DMS114 treated with DMSO at 0.1 percent for 48 hours (cell line): Measurements from ENCODE around the gene CA10.

Experiments used
- DNase-seq: peaks from one replicate; lab custom pipeline; 2025; ENCODE audit not compliant: unreplicated experiment; lab: John Stamatoyannopoulos, UW

The CA10 gene

DNA sequence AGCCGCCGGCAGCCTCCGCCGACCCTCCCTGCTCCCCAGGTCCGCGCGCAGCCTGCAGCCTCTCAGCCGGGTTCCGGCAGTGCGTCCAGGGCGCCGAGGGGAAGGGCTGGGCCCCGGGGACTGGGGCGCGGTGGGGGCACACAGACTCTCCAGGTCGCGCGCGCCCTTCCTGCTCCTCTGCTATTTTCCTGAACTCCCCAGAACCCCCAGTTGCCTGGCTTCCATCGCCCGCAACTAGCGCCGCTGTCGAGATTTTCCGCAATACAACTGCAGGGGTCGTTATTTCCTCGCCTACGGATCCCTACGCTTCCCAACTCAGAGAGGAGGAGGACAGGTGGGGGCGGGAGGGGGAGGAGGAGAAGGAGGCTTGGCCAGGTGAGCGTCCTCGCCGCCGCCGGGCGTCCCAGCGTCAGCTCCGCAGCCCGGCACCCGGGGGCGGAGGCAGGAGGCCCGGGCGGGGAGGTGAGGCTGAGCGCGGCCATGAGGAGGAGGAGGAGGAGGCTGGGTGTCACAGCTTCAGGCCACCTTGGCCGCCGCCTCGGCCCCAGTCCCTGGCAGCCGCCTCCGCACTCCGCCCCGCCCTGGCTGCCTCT, at the start of gene CA10:
CA10 (minus strand) TSS at position 265 of the 593 bp plus-strand sequence.
- DNase-seq = no peak

DNA sequence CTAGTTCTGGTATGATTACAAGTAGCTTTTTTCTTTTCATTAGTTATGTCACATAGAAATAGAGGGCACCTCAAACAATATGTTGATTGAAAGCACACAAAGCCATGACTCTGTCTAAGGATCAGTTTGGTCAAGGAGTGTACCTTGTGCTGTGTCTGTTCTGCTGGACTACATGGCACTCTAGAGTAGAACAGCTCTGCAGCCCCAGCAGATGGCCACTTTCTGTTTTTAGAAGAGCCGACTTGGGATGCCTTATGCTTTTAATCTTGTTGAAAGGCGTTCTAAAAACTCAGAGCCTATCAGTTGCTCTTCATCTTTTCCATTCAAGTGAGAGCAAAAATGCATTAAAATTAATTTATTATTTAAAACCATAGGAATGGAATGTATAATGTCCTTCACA, 49.3 kb upstream of the CA10 start:
- DNase-seq = no peak

DNA sequence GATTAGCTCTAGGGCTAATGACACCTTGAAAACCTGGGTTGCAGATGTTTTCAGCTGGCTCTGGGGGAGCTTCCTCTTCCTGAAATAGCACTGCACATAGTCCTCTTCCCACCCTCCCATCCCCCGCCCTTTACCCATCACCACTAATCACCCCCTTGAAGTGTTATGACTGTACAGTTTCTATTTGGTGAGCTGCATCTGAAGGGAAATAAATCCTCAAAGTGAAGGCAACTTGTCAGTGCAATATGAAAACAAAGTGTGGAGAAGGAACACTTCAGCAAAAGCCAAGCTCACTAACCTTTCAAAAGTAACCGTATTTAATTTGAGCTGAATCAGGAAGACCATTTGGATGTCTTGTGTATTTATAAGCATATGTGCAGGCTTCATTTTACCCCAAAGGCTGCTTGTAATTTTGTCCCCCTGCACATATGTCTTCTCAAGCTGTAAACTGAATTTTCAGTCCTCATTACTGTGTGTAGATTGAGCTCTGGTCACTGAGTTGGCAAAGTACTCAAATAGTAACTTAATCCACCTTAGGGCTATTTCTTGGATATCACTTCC, 44.1 kb upstream of the CA10 start:
- no peak for DNase-seq

DNA sequence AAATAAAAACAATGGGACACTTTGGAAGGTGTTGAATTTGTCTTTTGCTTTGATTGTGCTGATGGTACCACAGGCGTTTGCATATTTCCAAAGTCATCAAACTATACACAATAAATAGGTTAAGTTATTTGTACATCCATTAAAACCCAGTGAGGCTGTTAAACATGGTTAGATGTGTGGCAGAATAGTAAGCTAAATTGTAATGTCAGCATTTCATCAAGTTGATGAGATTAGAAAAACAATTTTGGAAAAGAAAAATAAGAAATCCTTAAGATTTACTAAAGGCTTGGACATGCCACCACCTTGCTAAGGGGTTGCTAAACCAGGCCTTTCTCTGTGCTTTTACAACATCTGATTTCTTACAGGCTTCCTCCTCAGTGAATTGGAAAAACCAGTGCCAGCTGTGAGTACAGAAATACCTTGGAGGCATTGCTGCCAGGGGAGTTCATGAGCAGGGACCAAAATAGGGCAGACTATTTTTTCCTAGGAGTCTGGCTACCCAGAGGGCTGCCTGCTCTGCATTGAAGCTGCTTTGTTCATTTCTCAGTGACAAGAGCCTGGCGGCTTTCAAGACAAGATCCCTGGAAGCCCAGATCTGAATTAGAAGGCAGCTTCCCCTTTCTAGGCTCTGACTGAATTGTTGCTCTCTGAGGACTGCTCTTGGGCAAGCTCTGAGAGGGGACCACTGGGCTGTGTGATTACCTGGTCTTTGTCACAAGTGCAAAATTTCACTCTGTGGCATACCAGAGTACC, 43.4 kb upstream of the CA10 start:
- DNase-seq = no peak

DNA sequence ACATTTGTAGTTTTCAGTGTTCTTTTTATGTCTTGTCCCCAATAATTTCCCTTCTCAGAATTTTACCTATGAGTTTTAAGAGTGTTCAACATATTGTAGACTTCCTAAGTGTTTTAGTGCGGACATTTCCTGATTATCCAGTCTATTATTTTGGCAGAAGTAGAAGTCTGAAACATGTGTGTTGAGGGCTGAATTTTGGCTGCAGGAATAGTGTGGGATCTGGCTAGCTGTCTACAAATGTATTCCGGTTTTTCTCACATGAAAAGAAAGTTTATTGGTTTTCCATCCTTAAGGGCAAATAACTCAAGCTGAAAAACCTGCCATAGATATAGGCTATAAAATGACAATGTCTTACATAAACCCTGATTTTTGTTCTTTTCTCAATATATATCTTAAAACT, 33.0 kb upstream of the CA10 start:
- DNase-seq = no peak

DNA sequence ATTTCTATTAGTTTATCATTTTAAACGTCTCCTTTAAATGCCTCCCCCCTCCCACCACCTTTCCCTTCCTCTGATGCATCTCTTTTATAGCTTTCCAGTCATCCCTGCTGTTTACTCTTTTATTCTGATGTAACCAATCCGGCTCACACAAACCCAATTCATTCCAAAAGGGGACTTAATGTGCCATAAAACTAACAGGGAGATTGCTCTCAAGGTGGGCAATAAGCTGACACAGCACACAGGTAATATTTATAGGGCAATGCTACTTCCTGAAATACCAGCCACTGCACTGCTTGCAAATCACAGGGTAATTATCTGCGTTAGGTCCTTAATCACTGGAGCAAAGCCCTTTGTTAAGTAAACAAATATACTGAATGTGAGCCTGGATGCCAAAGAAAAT, 23.3 kb upstream of the CA10 start:
- DNase-seq = no peak

DNA sequence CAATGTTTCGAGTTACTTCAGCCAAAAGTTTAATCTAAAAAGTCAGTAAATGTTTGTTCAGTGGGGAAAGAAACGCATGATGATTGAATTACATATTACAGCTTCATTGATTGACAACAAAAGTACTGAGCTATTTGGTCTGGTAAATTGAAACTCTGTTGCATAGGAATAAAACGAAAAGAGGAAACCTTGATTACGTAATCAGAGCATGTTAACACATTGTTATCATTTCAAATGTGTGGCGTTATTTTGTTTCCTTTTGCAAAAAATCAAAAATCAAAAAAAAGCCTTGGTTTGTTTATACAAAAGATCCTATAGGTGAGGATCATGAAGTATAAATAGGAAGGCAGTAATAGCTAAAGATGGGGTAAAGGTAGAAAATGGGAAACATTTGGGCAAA, 19.5 kb upstream of the CA10 start:
- no peak for DNase-seq

DNA sequence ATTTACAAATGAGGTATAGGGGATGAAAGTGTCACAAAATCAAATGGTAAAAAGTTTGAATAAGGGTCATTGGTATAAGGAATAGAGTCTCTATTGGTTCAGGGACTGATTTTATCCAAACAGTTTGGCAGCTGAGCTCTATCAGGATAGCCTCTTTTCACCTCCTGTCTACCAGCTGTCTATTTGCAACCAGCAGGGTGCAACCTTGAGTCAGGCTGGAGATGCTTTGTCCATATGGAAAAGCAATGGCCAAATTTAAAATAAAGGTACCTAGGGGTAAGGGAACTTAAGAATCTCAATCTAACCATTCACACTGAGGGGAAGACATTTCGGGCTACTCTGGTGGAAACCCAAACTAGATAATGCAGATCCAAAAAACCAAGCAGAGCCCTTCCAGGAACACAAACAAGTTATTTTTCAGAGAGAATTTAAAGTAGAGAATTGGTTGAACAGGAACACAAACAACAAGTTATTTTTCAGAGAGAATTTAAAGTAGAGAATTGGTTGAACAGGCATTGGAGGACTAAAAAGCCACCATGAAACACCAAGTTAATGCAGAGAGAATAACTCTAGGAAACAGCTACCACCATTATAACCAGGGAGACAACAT, 12.6 kb upstream of the CA10 start:
- no peak for DNase-seq

DNA sequence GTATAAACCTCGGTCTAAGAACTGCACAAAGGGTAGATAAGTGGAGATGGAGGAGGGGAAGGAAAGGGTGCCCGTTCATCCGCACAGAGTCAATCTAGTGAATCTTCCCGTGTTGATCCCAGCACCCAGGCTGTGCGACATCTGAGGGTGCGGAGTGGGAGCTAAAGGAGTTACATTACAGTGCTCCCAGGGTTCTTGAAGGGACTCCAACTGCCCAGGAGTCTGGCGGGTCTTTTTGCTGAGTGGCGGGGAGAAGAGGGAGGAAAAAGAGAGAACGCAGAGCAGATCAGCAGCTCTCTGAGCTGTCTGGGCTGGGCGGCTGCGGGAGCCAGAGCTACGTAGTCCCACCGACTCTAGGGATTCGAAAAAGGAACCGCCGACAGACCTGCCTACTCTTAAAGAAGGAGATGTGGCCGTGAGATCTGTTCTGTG, 1.6 kb upstream of the CA10 start:
- DNase-seq = no peak

DNA sequence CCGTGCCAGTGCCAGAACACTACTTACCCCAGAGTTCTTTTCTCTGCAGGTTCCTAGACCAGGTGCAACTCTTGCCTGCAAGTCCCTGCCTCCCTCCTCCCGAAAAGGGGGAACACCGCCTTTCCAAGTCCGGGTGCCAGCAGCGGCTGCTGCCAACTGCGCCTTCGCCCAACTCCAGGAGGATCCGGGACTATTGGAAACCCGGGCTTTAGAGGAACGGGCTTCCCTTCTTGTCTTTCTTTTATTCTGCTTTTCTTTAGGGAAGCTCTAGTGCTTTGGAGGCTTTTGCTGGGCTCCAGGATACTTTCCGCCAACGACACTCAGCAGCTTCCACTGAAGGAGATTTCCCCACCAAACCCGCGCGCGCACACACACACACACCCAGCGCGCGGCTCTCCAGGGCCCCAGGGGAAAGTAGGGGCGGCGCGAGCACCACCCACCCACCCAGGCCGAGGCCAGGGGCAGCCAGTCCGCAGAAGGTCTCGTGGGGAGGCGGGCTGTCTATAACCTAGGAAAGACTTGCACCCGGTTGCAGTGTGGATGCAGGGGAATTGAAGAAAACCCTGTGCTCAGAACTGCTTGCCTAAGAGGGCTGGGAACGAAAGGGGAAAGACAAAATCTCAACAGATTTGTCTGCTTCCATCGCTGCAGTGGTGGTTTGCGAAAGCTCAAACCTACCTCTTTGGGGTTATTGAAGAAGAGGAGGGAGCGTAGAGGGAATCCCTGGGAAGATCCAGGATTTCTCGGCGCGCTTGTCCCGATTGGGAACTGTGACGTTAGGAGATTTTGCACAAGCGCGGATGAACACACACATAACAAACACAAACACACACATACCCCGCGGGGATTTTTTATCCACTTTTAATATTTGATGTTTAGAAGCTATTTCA, 977 bp upstream of the CA10 start:
- no peak for DNase-seq

DNA sequence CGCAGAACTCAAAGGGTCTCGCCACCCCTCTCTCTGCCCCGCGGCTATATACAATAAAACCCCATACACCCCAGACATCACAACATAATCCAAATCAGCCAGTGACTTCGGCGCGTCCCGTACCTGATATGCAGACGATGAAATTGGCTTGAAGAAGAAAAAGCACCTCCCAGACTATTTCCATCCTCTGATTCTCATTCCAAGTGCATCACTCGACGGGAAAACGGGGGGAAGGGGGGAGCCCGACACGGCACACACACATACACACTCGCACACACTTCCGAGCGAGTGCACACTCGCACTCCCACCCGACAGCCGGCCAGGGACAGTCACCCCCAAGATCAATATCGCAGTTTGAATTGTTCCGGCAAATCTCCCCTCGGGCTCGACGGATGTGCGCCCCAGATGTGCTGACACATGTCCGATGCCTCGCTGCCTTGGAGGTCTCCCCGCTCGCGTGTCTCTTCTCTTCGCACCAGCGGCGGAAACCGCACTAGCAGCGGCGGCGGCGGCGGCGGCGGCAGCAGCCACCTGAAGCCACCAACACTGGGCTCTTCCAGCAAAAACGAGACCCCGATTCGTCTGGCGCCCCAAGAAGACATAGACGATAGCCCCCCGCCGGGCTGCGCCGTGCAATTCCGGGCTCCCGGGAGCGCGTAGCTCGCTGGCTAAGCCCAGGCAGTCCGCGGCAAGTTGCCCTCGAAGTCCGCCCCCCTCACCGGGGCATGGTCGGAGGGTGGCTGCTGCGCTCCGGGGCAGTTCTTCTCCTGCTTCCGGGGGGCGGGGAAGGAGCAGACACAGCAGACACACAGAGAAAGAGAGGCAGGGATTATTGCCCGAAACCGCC, 688 bp downstream of the CA10 start:
- no peak for DNase-seq

DNA sequence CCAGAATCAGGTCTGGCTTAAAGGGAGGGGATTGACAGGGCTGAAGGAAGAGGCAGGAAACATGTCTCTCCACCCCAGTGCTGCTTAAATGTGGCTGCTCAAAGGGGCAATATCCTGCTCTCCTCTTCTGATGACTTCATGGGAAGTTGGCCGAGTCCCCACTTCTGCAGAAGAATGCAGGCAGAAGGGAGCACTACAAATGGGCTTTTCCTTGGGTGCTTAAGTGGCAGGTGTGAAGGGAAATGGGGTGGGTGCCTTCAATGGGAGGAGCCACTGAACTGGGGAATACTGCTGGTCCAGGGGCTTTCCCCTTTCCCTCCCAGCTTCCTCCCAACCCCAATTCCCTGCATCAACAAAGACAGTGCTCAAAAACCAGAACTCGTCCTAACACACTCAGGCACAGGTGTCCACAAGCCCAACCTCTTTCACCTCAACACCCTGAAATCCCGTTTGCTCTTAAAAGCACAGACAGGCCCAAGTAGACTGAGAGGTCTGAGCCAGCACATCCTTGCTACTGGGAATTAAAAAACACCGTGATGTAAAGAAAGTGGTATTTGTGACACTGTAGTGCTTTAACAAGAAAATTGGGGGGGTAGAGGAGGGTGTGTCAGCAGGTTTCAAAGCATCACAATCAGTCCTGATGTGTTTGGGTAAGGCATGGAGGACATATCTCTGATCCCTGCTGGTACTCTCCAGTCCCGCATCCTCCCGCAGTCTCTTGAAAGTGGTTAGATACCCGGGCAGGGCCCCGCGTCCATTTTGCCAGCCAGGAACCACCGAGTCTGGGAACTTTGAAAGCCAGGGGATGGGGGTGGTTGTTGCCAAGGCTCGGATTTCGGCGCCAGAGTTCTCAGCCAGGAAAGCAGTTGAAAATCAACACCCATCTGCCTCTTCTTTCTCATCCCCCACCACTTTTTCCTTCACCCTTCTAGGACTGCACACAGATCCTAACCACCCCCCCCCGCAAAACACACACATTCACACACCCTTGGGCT, 1.6 kb downstream of the CA10 start:
- no peak for DNase-seq

DNA sequence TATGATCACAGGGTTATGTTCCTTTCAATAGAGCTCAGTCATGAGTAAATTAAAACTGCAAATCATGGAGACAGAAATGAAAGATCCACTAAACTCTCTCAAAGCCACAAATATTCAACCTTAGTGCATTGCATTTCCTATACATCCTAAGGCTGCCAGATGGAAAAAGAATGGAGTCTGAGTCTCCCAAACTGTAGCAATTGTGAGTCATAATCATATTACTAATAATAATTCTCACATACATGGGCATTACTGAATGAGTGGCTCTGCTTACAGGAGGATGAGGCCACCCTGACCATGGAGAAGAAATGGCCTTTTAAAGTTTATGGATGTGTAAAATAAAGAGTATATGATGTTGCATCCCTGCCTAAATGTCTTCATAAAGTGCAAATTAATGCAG, 3.2 kb downstream of the CA10 start:
- DNase-seq = no peak

DNA sequence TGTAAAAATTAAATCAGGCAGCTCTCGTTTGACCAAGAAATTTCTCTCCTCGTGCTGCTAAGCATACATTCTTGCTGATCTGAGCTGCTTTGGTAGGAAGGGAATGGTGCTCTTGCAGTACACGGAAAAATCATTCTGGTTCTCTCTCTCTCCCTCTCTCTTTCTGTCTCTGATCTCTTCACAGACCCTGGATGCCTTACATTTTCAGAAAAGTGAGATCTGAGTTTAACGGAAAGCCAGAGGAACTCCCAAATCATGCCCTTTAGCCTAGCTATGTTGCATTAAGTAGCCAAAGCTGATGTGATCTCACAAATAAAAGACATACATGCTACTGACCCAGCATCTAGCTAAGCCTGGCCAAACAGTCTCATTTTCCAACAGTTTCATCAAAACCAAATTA, 4.0 kb downstream of the CA10 start:
- no peak for DNase-seq

DNA sequence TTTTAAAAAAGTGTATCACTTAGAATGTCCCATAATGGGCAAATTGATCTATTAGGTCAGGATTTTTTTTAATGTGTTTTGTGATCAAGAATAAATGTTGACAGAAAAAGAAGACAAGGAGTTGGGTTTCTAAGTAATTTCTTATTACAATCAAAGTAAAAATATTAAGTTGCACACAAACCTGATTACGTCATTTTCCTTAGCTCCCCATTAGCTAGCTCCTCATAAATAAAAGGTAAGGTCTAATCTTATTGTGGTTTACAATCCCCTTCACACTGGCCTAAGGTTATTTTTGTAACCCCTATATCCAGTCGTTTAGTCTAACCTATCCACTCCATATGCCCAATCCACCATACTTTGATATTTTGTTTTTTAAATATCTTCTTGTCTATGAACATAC, 7.6 kb downstream of the CA10 start:
- DNase-seq = no peak

DNA sequence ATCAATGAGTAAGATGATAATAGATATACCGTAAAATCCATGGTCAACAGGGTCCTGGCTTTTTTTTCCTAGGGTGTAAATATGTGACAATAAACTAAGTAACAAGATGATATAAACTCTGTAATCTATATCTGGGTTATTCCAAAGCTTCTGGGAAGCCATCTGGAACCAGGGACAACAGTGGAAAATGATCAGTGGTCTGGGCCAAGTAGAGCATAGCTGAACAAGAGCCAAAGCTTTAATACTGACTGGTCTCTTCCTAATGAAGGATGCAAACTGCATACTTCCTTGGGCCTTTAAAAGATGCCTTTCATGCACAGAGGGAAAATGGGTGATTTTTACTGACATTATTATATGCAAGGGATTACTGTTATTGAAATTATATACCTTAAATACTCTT, 8.9 kb downstream of the CA10 start:
- DNase-seq = no peak

DNA sequence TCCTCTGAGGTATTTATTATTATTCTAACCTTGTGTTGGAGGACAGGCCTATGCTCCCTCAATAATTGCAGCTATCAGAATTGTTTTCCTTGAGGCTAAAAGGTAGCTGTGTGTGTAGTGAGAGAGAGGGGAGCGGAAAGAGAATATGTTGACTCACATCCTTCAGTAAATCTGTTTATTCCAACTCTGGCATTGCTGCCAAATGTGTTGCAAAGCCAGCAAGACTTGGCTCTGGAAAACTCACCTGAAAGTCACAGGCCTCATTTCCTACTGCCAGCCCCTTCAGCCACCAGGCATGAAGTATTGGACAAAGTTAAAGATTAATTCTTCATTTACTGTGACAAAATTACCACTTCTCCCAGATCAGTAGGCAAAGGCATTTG, 9.6 kb downstream of the CA10 start:
- no peak for DNase-seq

DNA sequence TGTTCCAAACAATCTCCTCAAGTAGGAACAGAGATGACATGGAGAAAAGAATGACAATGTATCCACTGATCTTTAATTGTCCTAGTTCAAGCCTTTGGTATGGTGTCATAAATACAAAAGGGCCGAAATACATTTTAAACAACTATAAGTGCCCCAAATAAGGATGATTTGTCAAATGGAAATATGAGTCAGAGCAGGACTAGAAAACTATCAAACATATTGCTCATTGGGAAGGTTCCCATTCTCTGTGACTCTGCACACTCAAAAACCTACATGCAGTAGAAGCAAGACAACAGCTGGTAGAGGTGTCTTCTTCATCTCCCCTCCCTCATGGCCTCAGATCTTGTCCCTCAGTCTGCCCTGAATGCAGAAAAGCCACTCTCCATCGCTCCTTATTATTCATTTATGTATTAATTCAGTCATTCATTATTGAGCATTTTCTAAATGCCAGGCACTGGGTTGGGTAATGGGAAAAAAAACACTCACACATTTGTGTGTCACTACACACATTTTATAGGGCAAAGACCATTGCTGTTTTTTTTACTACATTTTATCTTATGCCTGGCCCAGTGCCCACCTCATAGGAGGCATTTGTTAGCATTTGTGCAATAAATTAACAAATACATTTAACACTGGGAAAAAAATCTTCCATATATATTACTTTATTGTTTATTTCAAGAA, 10.1 kb downstream of the CA10 start:
- DNase-seq = no peak

DNA sequence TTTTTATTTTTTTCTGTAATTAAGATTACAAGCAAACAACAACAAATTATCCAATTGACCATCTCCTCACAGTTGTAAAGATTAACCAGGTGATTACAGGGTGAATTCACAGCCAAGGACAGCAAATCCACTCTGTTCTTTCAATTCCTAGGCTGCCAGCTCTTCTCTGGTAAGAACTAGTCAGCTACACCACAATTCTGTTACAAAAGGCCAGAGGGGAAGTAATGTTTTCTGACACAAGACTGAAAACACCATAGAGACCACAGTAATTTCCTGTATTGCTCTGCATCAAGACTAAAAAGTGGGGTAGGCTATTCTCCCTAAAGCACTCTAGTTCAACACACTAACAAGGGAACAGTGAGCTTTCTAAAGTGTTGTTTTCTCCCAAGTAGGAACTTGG, 10.6 kb downstream of the CA10 start:
- DNase-seq = no peak
